ENCODE data around the gene PPARGC1A. TPM values are rescaled to one million over a fixed set of nuclear protein-coding genes. Genes with fewer than 3 reads are reported as not detected.

Gene PPARGC1A
- total and polyA plus RNA-seq, 10 of the 15 experiments (the other 5 are each of a cell fraction or from before 2014, with no cell fraction given), result 0.01 to 0.05 (median 0.04) TPM; not detected in 7

DNA sequence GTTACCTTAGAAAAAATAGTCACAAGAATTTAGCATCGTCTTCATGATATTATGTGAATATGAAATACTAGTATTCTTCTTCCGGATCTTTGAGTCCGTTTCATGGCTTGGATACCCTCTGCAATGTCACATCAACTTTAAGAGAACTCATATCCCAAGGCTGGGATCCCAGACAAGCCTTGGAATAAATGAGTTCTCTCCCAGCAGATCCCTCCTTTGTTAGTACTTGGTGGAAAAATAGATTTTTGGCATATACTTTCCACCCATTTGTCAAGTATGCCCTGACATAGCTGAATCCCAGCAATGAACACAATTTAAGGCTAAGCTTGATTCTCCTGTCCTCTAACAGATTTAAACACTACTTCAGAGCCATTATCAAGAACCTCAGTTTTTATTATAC lies 144.5 kb downstream of the PPARGC1A start:
- no peak for TF ChIP-seq E2F8 (IDR thresholded peaks at IDR 0.05; ENCODE audit: low read depth, partially characterized antibody)
- TF ChIP-seq RELA (IDR thresholded peaks at IDR 0.05; ENCODE audit: borderline replicate concordance, partially characterized antibody), result no peak
- DNase-seq (ENCODE audit: low read depth, low spot score) (no peak), FAIRE-seq (no peak), ATAC-seq (no peak)
- no peaks in the 10 kb centered on the region for H3K9me3 ChIP-seq (replicated peaks; ENCODE audit: control insufficient read depth, insufficient read depth, low read length)
- no peak overlapping the region for H3K4me2 ChIP-seq (ENCODE audit: control insufficient read depth, insufficient read depth)
- H3K27me3 ChIP-seq (replicated peaks in 1 of 2; ENCODE audit: control insufficient read depth in 2 of 2, insufficient read depth in 2 of 2, low read length in 1 of 2), result no peaks in the 10 kb centered on the region
- no peak overlapping the region for H3K4me3 ChIP-seq
- no peak overlapping the region for H3K27ac ChIP-seq (ENCODE audit: control insufficient read depth, insufficient read depth)
- SMC1A ChIA-PET (ENCODE audit: uncharacterized antibody, unreplicated experiment), result no interaction called here
- intact Hi-C loops (cut with micrococcal nuclease; ENCODE audit: unreplicated experiment), result no loop called here
- RAD21 ChIA-PET (ENCODE audit: unreplicated experiment), result no interaction called here
- CTCF ChIA-PET, result no interaction called here
- no peaks in the 10 kb centered on the region for H3K36me3 ChIP-seq (ENCODE audit: control insufficient read depth in 2 of 2, insufficient read depth in 2 of 2, low read length in 1 of 2)
- no peaks in the 10 kb centered on the region for H3K79me2 ChIP-seq (ENCODE audit: control insufficient read depth, insufficient read depth, low read length)
- no peaks in the 10 kb centered on the region for H4K20me1 ChIP-seq (ENCODE audit: control insufficient read depth, insufficient read depth)
- H2AFZ ChIP-seq (ENCODE audit: control insufficient read depth, low read depth, low read length), result no peak overlapping the region
- H3K4me1 ChIP-seq (ENCODE audit: control insufficient read depth, insufficient read depth, low read length), result no peaks in the 10 kb centered on the region
- H3K9ac ChIP-seq (ENCODE audit: control insufficient read depth, insufficient read depth, low read length), result no peak overlapping the region
- 33% methylated on average over 3 of the region's 3 CpGs for WGBS (ENCODE audit: insufficient coverage, insufficient replicate concordance, low lambda C conversion rate, missing lambda C conversion rate)
- BruUV-seq (replicated peaks), result no TSS peak
- in situ Hi-C loops (cut with MboI), result no loop called here
- POLR2A ChIA-PET, result no interaction called here
